Skin of body (tissue), 3 donors: ENCODE data around the gene SIRPB1. TPM values are rescaled to one million over a fixed set of nuclear protein-coding genes. Genes with fewer than 3 reads are reported as not detected.
"Not testable (repeated sequence)": the region's sequence is repeated elsewhere in the genome, so short reads cannot be mapped to it uniquely, and the experiment has no call there.

Experiments used
- DNase-seq: peaks from one replicate; lab custom pipeline; 2025; lab: John Stamatoyannopoulos, UW
- small RNA-seq: library from RNA; depleted of rRNA; stranded (forward); fragments of <200 nt; gene quantifications from one replicate; pipeline ENCODE3, GENCODE V24; 2014; ENCODE audit warnings: low replicate concordance
- total RNA-seq: library from RNA; depleted of rRNA; stranded (reverse); fragments of >200 nt; gene quantifications from one replicate; pipeline ENCODE4 v1.2.3, GENCODE V29; 2014

The SIRPB1 gene
- total RNA-seq, 1 donor from 2014 or later: 0.99 TPM

DNA sequence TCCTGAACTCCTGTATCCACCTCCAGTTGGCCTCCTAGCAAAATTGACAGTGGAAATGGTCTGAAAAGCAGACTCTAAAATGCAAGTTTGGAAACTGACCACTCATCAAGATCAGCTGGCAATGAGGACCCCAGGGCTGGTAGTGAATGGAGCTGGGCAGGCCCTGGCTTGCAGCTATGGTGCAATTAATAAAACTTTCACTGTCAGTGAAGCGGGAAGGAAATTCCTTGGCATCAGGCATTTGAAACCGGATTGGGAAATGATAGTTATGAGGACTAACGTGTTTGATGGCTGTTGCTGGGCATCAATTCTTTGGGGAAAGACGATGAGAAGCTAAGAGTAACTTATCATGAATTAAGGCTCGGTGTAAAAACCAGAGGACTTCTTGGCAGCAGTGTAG lies 19.1 kb downstream of the SIRPB1 start:
- no peak for DNase-seq

- DNase-seq: no peak
Observed at GRCh38 chr20:1595333-1595732, 24.5 kb downstream of the SIRPB1 start.

DNA sequence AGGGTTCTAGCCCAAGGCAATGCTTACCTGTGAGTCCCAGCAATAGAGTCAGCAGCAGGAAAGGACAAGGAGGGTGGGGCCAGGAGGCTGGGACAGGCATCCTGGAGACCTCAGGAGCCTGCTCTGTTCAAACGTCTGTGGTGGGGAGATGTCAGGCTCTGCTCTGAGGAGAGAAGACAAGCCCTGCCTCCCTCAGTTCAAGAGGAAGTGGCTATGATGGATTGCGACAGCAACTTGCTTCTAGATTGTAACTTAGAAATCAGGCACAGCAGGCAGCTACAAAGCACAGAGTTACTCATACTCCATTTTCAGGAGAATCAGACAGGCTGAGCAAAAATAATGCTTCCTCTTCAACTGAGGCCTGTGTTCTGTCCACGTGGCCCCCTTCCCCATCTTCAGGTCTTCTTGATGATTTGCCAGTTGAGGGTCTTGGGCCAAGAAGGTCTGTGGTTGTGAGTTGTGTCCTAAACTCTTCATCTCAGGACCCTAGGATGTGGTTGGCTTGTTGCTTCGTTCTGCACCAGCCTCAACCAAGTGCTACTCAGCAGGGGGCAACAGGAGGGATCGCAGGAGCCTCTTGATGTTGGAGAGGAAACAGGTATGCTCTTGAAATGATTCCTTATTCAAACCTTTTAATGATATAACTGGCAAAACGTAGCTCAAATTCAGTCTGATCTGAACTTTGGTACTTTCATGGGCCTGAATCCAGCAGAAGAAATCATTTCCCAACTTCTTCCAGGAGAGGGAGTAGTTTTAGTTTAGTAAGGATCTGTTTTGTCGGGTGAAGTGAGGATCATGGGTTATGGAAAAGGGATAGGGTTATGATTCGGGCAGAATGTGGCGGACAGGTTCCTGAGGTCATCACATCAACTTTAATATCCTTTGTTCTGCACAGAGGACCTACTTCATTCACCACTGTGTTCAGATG lies 31.0 kb downstream of the SIRPB1 start:
- no peak for DNase-seq

DNA sequence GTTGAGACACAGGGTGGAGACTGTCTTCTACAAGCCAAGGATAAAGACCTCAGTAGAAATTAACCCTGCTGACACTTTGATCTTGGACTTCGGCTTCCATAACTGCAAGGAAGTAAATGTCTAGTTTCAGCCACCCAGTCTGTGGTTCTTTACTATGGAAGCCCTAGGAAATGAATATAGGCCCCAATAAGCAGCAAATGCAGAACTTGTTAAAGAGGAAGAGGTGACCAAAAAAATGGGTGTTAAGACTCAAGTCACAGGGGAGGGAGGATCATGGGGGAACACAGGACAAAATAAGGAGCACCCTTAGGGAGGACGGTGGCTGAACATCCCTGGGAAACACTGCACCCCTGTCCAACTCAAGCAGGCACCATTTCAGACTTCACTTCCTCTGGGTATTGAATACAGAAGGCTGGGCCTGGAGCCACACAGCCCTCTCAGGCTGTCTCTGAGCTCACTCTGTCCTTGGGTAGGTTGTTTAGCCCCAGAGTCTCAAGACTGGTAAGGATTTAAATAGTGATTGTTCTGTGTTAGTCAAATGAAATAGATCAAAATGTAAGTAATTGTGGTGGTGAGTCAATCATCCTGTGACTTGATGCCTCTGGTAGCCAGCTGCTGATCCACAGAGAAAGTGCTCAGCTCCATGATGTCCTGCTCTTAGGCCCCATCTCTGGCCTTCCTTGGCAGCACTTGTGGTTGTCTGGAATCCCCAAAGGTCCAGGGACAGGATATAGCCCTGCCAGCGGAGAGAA lies 31.9 kb downstream of the SIRPB1 start:
- DNase-seq: no peak

DNA sequence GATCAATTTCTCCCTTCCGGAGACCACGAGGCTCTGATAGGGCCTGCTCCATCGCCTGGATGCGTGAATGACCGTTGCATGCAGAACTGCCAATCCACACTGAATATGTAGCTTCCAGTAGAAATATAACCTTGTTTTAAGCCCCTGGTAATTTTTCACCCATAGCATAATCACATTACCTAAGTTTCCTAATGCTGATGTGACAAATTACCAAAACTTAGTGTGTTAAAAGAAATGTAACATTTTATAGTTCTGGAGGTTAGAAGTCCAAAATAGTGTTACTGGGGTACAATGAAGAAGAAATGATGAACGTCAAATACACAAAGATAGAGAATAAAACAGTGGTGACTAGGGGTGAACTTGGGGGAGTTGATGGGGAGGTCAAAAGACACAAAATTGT lies 40.3 kb downstream of the SIRPB1 start:
- no peak for DNase-seq

GRCh38 chr20:1577906-1578305 lies 41.9 kb downstream of the SIRPB1 start:
- DNase-seq: no peak

DNA sequence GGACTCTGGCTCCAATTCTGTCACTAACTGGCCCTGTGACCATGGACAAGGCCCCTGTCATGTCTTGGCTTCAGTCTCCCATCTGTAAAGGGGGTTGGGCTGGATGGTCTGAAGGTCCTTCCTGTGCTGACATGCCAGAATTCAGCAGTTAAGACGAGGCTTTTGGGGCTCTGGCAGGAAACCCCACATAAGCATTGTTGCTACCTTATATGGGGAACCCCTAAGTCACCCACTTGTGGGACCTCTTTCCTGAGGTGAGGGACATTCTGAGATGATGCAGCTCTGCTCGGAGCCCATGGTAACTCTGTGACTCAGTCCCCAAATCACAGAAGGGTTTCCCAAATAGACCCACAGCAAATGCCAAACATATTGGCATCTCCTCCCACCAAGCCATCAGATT lies 42.5 kb downstream of the SIRPB1 start:
- DNase-seq: not testable (repeated sequence)

DNA sequence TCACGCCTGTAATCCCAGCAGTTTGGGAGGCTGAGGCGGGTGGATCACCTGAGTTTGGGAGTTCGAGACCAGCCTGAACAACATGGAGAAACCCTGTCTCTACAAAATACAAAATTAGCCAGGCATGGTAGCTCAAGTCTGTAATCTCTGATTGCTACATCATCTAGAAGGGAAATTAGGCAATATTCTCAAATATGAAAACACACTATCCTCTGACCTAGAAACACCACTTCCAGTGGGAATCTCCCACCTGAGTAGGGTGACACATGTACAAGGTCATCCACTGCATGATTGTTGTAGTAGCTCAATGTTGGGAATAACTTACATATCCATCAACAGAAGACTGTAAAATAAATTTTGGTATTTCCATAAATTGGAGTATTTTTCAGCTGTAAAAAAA lies 43.2 kb downstream of the SIRPB1 start:
- no peak for DNase-seq

GRCh38 chr20:1576003-1576402 lies 43.8 kb downstream of the SIRPB1 start:
- DNase-seq: not testable (repeated sequence)

GRCh38 chr20:1571583-1571982 lies 48.2 kb downstream of the SIRPB1 start:
- DNase-seq: not testable (repeated sequence)

Small RNA genes within 50 kb of the gene (small RNA-seq; reads per million reads assigned to genes)
- not detected for gene RN7SL561P

Other genes starting within 250 kb of the SIRPB1 start
- 102 TPM for gene FKBP1A, start 227.0 kb downstream of the SIRPB1 start, total RNA-seq
- 33.5 TPM for gene NSFL1C, start 153.2 kb downstream of the SIRPB1 start, total RNA-seq
- gene SIRPB2, start 128.6 kb downstream of the SIRPB1 start, total RNA-seq: 1.8 TPM
- 0.39 TPM for gene SIRPD, start 62.3 kb downstream of the SIRPB1 start, total RNA-seq
- gene SIRPG, start 37.8 kb upstream of the SIRPB1 start, total RNA-seq: not detected